GM23338 (cell line): ENCODE data around the gene HS3ST1. TPM values are rescaled to one million over a fixed set of nuclear protein-coding genes. Genes with fewer than 3 reads are reported as not detected.

ENCODE experiments used
- ATAC-seq: fragments of 200-7000 bp; cut with Tn5 transposase; 3 replicates; pipeline ENCODE4 v1.9.1; 2020
- DNase-seq: peaks from one replicate; pipeline ENCODE4 v3.0.0-alpha.2; 2015; ENCODE audit warnings: low spot score
- H2AFZ ChIP-seq: fragments of 200-600 bp; sonication (generic); 2 replicates; pipeline ENCODE4 v1.8.0; 2016; ENCODE audit warnings: antibody characterized with exemption, mild to moderate bottlenecking, moderate library complexity
- H3F3A ChIP-seq: fragments of 200-600 bp; sonication (generic); replicated peaks from 2 replicates; pipeline ENCODE4 v1.8.0; 2017; ENCODE audit warnings: antibody characterized with exemption, mixed run types, low read depth
- H3K27ac ChIP-seq: fragments of 200-600 bp; sonication (generic); 2 replicates; pipeline ENCODE4 v1.6.1; 2016; ENCODE audit warnings: low read depth
- H3K27me3 ChIP-seq: fragments of 200-600 bp; sonication (generic); 2 replicates; pipeline ENCODE4 v1.8.0; 2016; ENCODE audit warnings: mild to moderate bottlenecking, mixed run types, moderate library complexity; ENCODE audit not compliant: insufficient read depth
- H3K36me3 ChIP-seq: fragments of 200-600 bp; sonication (generic); 2 replicates; pipeline ENCODE4 v1.8.0; 2016; ENCODE audit warnings: mild to moderate bottlenecking; ENCODE audit not compliant: insufficient read depth
- H3K4me1 ChIP-seq: fragments of 200-600 bp; sonication (generic); 2 replicates; pipeline ENCODE4 v1.8.0; 2016; ENCODE audit warnings: mild to moderate bottlenecking, moderate library complexity; ENCODE audit not compliant: insufficient read depth
- H3K4me2 ChIP-seq: fragments of 200-600 bp; sonication (generic); 2 replicates; pipeline ENCODE4 v1.7.1; 2017; ENCODE audit warnings: mixed run types
- H3K4me3 ChIP-seq: fragments of 200-600 bp; sonication (generic); 2 replicates; pipeline ENCODE4 v1.6.1; 2016; ENCODE audit warnings: mixed run types
- H3K79me2 ChIP-seq: fragments of 200-600 bp; sonication (generic); replicated peaks from 2 replicates; pipeline ENCODE4 v1.8.0; 2017; ENCODE audit warnings: mild to moderate bottlenecking; ENCODE audit not compliant: insufficient read depth
- H3K9me2 ChIP-seq: fragments of 200-600 bp; sonication (generic); 2 replicates; pipeline ENCODE4 v1.8.0; 2017; ENCODE audit not compliant: insufficient read depth
- H4K20me1 ChIP-seq: fragments of 200-600 bp; sonication (generic); replicated peaks from 2 replicates; pipeline ENCODE4 v1.8.0; 2017; ENCODE audit warnings: mild to moderate bottlenecking; ENCODE audit not compliant: insufficient read depth
- H3K27ac Mint-ChIP-seq: 2 replicates; pipeline ENCODE4 v1.8.0; 2020; ENCODE audit warnings: inconsistent platforms, mild to moderate bottlenecking, moderate library complexity, mixed read lengths
- H3K27me3 Mint-ChIP-seq: 3 replicates; pipeline ENCODE4 v1.8.0; 2022; ENCODE audit warnings: low read depth, mild to moderate bottlenecking, moderate library complexity, mixed read lengths, inconsistent platforms; ENCODE audit not compliant: insufficient read depth, poor library complexity
- H3K36me3 Mint-ChIP-seq: 3 replicates; pipeline ENCODE4 v1.8.0; 2021; ENCODE audit warnings: low read depth, mild to moderate bottlenecking, inconsistent platforms, moderate library complexity, mixed read lengths
- H3K4me1 Mint-ChIP-seq: 3 replicates; pipeline ENCODE4 v1.8.0; 2020; ENCODE audit warnings: mild to moderate bottlenecking, inconsistent platforms, mixed read lengths
- H3K4me3 Mint-ChIP-seq: 3 replicates; pipeline ENCODE4 v1.8.0; 2021; ENCODE audit warnings: moderate library complexity, mild to moderate bottlenecking, inconsistent platforms, mixed read lengths
- H3K9me3 Mint-ChIP-seq: 3 replicates; pipeline ENCODE4 v1.8.0; 2020; ENCODE audit warnings: moderate library complexity, mild to moderate bottlenecking, inconsistent platforms, mixed read lengths
- CREB1 ChIP-seq: fragments of 250-450 bp; sonication (Bioruptor Pico); IDR thresholded peaks from 2 replicates; pipeline ENCODE4 v1.5.0; 2020; ENCODE audit warnings: low read depth, mild to moderate bottlenecking, moderate library complexity
- ETS1 ChIP-seq: IDR thresholded peaks from 2 replicates; pipeline ENCODE4 v1.6.1; 2016; ENCODE audit warnings: antibody characterized with exemption
- EZH2 ChIP-seq: fragments of 200-600 bp; sonication (generic); IDR thresholded peaks from one replicate; pipeline ENCODE4 v1.8.0; 2017; ENCODE audit warnings: antibody characterized with exemption, mild to moderate bottlenecking, low read depth; ENCODE audit not compliant: unreplicated experiment
- EZH2phosphoT487 ChIP-seq: fragments of 200-600 bp; sonication (generic); IDR thresholded peaks from one replicate; pipeline ENCODE4 v1.8.1; 2018; ENCODE audit warnings: antibody characterized with exemption; ENCODE audit not compliant: unreplicated experiment
- JUNB ChIP-seq: IDR thresholded peaks from one replicate; pipeline ENCODE4 v1.6.1; 2016; ENCODE audit warnings: antibody characterized with exemption; ENCODE audit not compliant: unreplicated experiment
- NANOG ChIP-seq: IDR thresholded peaks from 2 replicates; pipeline ENCODE4 v1.6.1; 2016; ENCODE audit warnings: antibody characterized with exemption, borderline replicate concordance
- POLR2AphosphoS5 ChIP-seq: IDR thresholded peaks from 2 replicates; pipeline ENCODE4 v1.6.1; 2016; ENCODE audit warnings: antibody characterized with exemption, low read depth
- REST ChIP-seq: IDR thresholded peaks from one replicate; pipeline ENCODE4 v1.6.1; 2018; ENCODE audit warnings: antibody characterized with exemption; ENCODE audit not compliant: unreplicated experiment
- STAT1 ChIP-seq: IDR thresholded peaks from one replicate; pipeline ENCODE4 v1.6.1; 2016; ENCODE audit warnings: antibody characterized with exemption; ENCODE audit not compliant: unreplicated experiment
- ZNF331 ChIP-seq: fragments of 250-450 bp; sonication (Bioruptor Pico); IDR thresholded peaks from 2 replicates; pipeline ENCODE4 v1.5.0; 2020; ENCODE audit warnings: low read depth, mild to moderate bottlenecking, moderate library complexity
- ZNF462 ChIP-seq: fragments of 250-450 bp; sonication (Bioruptor Pico); IDR thresholded peaks from 2 replicates; pipeline ENCODE4 v1.5.0; 2020; ENCODE audit warnings: mild to moderate bottlenecking, moderate library complexity
- polyA plus RNA-seq: library from polyadenylated mRNA; unstranded; fragments of >200 nt; fragmentation: Nextera tagmentation; extraction: Ambion mirVana; gene quantifications from 2 replicates; pipeline ENCODE4 v1.2.1, GENCODE V29; 2016
- total RNA-seq: library from RNA; depleted of rRNA; stranded (reverse); fragments of >200 nt; shearing (Covaris generic); gene quantifications from 2 replicates; pipeline ENCODE4 v1.2.3, GENCODE V29; 2014

The HS3ST1 gene
- total and polyA plus RNA-seq, 2 experiments from 2014 or later, result 0.94 to 1.3 TPM

- TF ChIP-seq REST (no peak), CREB1 (CRISPR knock-in tag) (no peak), JUNB (no peak), ZNF331 (CRISPR knock-in tag) (no peak), POLR2AphosphoS5 (no peak), NANOG (no peak), STAT1 (no peak), EZH2phosphoT487 (no peak), ETS1 (no peak)
Observed at GRCh38 chr4:11366859-11367258, 61.8 kb downstream of the HS3ST1 start (continued).

- Mint-ChIP-seq H3K4me1 (no peaks in the 10 kb centered on the region), H3K27me3 (no peaks in the 10 kb centered on the region), H3K9me3 (peaks cover 2% of the 10 kb centered on the region; the same call in 1 of the 3 replicates), H3K27ac (no peak overlapping the region), H3K36me3 (0 out of 3 replicates have a peak, but pooled peaks cover 3% of the 10 kb centered on the region), H3K4me3 (no peak overlapping the region)
- no peaks in the 10 kb centered on the region for H3K36me3 ChIP-seq
- no peak overlapping the region for H3K4me3 ChIP-seq
- no peak overlapping the region for H3K4me2 ChIP-seq
- H3K79me2 ChIP-seq, result no peaks in the 10 kb centered on the region
- no peaks in the 10 kb centered on the region for H3K4me1 ChIP-seq
- H3K27me3 ChIP-seq, result no peaks in the 10 kb centered on the region
- no peaks in the 10 kb centered on the region for H3K9me2 ChIP-seq
- no peaks in the 10 kb centered on the region for H3F3A ChIP-seq
- ATAC-seq, result no peak
- no peak for DNase-seq
- H2AFZ ChIP-seq, result no peak overlapping the region
- no peak overlapping the region for H3K27ac ChIP-seq
- H4K20me1 ChIP-seq, result no peaks in the 10 kb centered on the region
- TF ChIP-seq EZH2phosphoT487 (no peak), EZH2 (no peak), ZNF462 (CRISPR knock-in tag) (no peak), ZNF331 (CRISPR knock-in tag) (no peak), CREB1 (CRISPR knock-in tag) (no peak), POLR2AphosphoS5 (no peak), JUNB (no peak), NANOG (no peak)
Observed at GRCh38 chr4:11365039-11365438, 63.7 kb downstream of the HS3ST1 start.
